Effector memory CD4-positive, alpha-beta T cell (primary cell): Measurements from ENCODE around the gene EXOC3L1.

Source experiments
- DNase-seq, 3 donors: peaks; one replicate each; pipeline ENCODE4 v3.0.0-alpha.2; 2020
- H3K27ac ChIP-seq: 2 replicates; pipeline ENCODE4 v1.7.0; 2013; ENCODE audit warnings: mild to moderate bottlenecking, low read length, moderate library complexity; ENCODE audit not compliant: insufficient read depth, poor library complexity, severe bottlenecking
- H3K27me3 ChIP-seq: replicated peaks from 2 replicates; pipeline ENCODE4 v1.7.0; 2013; ENCODE audit warnings: mild to moderate bottlenecking, low read length; ENCODE audit not compliant: insufficient read depth, control insufficient read depth, poor library complexity, severe bottlenecking
- H3K36me3 ChIP-seq: 2 replicates; pipeline ENCODE4 v1.7.0; 2013; ENCODE audit warnings: mild to moderate bottlenecking, low read length, moderate library complexity; ENCODE audit not compliant: control insufficient read depth, insufficient read depth
- H3K4me1 ChIP-seq: 2 replicates; pipeline ENCODE4 v1.7.0; 2013; ENCODE audit warnings: low read length, mild to moderate bottlenecking; ENCODE audit not compliant: control insufficient read depth, insufficient read depth, poor library complexity, severe bottlenecking
- H3K4me3 ChIP-seq: 2 replicates; pipeline ENCODE4 v1.7.0; 2013; ENCODE audit warnings: low read length, low read depth, mild to moderate bottlenecking; ENCODE audit not compliant: insufficient read depth, poor library complexity, severe bottlenecking
- H3K9me3 ChIP-seq: 2 replicates; pipeline ENCODE4 v1.7.0; 2013; ENCODE audit warnings: mild to moderate bottlenecking, low read length, moderate library complexity; ENCODE audit not compliant: control insufficient read depth

Gene EXOC3L1

GRCh38 chr16:67230809-67231660 is 41.1 kb upstream of the EXOC3L1 start:
- Histone ChIP-seq H3K4me1 (peaks cover 15% of the 10 kb centered on the region), H3K27ac (no peak overlapping the region), H3K9me3 (no peaks in the 10 kb centered on the region), H3K27me3 (no peaks in the 10 kb centered on the region), H3K36me3 (peaks cover 46% of the 10 kb centered on the region), H3K4me3 (no peak overlapping the region)
- DNase-seq: no peak

GRCh38 chr16:67229906-67230808 is 40.2 kb upstream of the EXOC3L1 start:
- no peak for DNase-seq
- Histone ChIP-seq H3K9me3 (no peaks in the 10 kb centered on the region), H3K27ac (no peak overlapping the region), H3K27me3 (no peaks in the 10 kb centered on the region), H3K4me3 (no peak overlapping the region), H3K36me3 (peaks cover 46% of the 10 kb centered on the region), H3K4me1 (peaks cover 9% of the 10 kb centered on the region)

- no peaks in the 10 kb centered on the region for H3K9me3 ChIP-seq
- no peak overlapping the region for H3K4me3 ChIP-seq
- DNase-seq: no peak
- no peak overlapping the region for H3K27ac ChIP-seq
- H3K36me3 ChIP-seq: peaks cover 37% of the 10 kb centered on the region
- H3K4me1 ChIP-seq: peaks cover 15% of the 10 kb centered on the region
- H3K27me3 ChIP-seq: no peaks in the 10 kb centered on the region
Measured at GRCh38 chr16:67228905-67229304, 39.0 kb upstream of the EXOC3L1 start.

GRCh38 chr16:67228034-67228785 is 38.3 kb upstream of the EXOC3L1 start:
- Histone ChIP-seq H3K27ac (peak overlapping the region; percentile 87), H3K4me1 (peaks cover 21% of the 10 kb centered on the region), H3K36me3 (peaks cover 36% of the 10 kb centered on the region), H3K4me3 (peak overlapping the region; percentile 97), H3K27me3 (no peaks in the 10 kb centered on the region), H3K9me3 (no peaks in the 10 kb centered on the region)
- DNase-seq: no peak

GRCh38 chr16:67227567-67227921 is 37.6 kb upstream of the EXOC3L1 start:
- Histone ChIP-seq H3K27me3 (no peaks in the 10 kb centered on the region), H3K4me1 (peaks cover 21% of the 10 kb centered on the region), H3K4me3 (peak overlapping the region; percentile 97), H3K36me3 (peaks cover 36% of the 10 kb centered on the region), H3K9me3 (no peaks in the 10 kb centered on the region), H3K27ac (peak overlapping the region; percentile 87)
- DNase-seq: no peak

GRCh38 chr16:67226804-67227566 is 37.0 kb upstream of the EXOC3L1 start, which contains the start of gene TMEM208:
TSS of gene TMEM208 (plus strand) at chr16:67227130. CDS start at chr16:67227219, 89 bp downstream.
- Histone ChIP-seq H3K4me3 (peak within 1 kb of the TSS; percentile 97), H3K27me3 (no peaks in the 10 kb centered on the region), H3K9me3 (no peaks in the 10 kb centered on the region), H3K27ac (peak within 1 kb of the TSS; percentile 87), H3K4me1 (peaks cover 21% of the 10 kb centered on the region), H3K36me3 (peaks cover 36% of the 10 kb centered on the region)
- DNase-seq: peak; percentile 95 to 98 (median 96)

GRCh38 chr16:67226295-67226803 is 36.4 kb upstream of the EXOC3L1 start:
- H3K36me3 ChIP-seq: peaks cover 32% of the 10 kb centered on the region
- peak overlapping the region; percentile 97 for H3K4me3 ChIP-seq
- H3K4me1 ChIP-seq: peaks cover 21% of the 10 kb centered on the region
- H3K9me3 ChIP-seq: no peaks in the 10 kb centered on the region
- peak overlapping the region; percentile 87 for H3K27ac ChIP-seq
- no peaks in the 10 kb centered on the region for H3K27me3 ChIP-seq
- no peak for DNase-seq

- peaks cover 10% of the 10 kb centered on the region for H3K36me3 ChIP-seq
- no peak for DNase-seq
- peak overlapping the region; percentile 46 for H3K27ac ChIP-seq
- no peaks in the 10 kb centered on the region for H3K27me3 ChIP-seq
- no peak overlapping the region for H3K4me3 ChIP-seq
- H3K4me1 ChIP-seq: peaks cover 21% of the 10 kb centered on the region
- no peaks in the 10 kb centered on the region for H3K9me3 ChIP-seq
Measured at GRCh38 chr16:67223992-67224391, 34.1 kb upstream of the EXOC3L1 start.
